ENCODE measurements around the gene CCDC93. TPM values are rescaled to one million over a fixed set of nuclear protein-coding genes. Genes with fewer than 3 reads are reported as not detected.

The CCDC93 gene
- total and polyA plus RNA-seq, 4 donors, result 9.6 to 45.6 (median 24.2) TPM

GRCh38 chr2:117967977-117968718, 45.7 kb downstream of the CCDC93 start:
- no peak for TF ChIP-seq CTCF (IDR thresholded peaks at IDR 0.05; ENCODE audit: control extremely low read depth, extremely low read depth)
- ATAC-seq (ENCODE audit: insufficient read depth, low FRiP score) (no peak), DNase-seq (peak in 2 of 3 donors; percentile 5 to 34)
- 80 to 82% methylated on average over 4 of the region's 4 CpGs for WGBS, 2 donors
- Histone ChIP-seq H3K9ac (ENCODE audit: insufficient read depth in 1 of 2, low read length in 2 of 2) (no peak overlapping the region), H3K27ac (ENCODE audit: low read depth in 1 of 2, low read length in 1 of 2) (no peak overlapping the region), H3K36me3 (ENCODE audit: control insufficient read depth in 4 of 4, insufficient read depth in 4 of 4, low read length in 4 of 4) (peaks cover 1 to 45% (median 16%) of the 10 kb centered on the region in 4 donors), H3K4me3 (no peak overlapping the region), H3K4me1 (ENCODE audit: control insufficient read depth in 5 of 5, insufficient read depth in 5 of 5, low read length in 5 of 5) (no peaks in the 10 kb centered on the region), H3K9me3 (ENCODE audit: control insufficient read depth in 4 of 4, insufficient read depth in 3 of 4, low read length in 3 of 4) (no peaks in the 10 kb centered on the region), H3K27me3 (ENCODE audit: control insufficient read depth in 3 of 3, insufficient read depth in 3 of 3, low read length in 2 of 3) (no peaks in the 10 kb centered on the region)

GRCh38 chr2:117963446-117963845, 50.4 kb downstream of the CCDC93 start:
- no peaks in the 10 kb centered on the region for H3K9me3 ChIP-seq (ENCODE audit: control insufficient read depth in 4 of 4, insufficient read depth in 3 of 4, low read length in 3 of 4)
- no peak overlapping the region for H3K27ac ChIP-seq (ENCODE audit: low read depth in 1 of 2, low read length in 1 of 2)
- no peak overlapping the region for H3K4me3 ChIP-seq
- no peak for DNase-seq
- no peak for TF ChIP-seq CTCF (IDR thresholded peaks at IDR 0.05; ENCODE audit: control extremely low read depth, extremely low read depth)
- H3K27me3 ChIP-seq (ENCODE audit: control insufficient read depth in 3 of 3, insufficient read depth in 3 of 3, low read length in 2 of 3), result no peaks in the 10 kb centered on the region
- H3K4me1 ChIP-seq (ENCODE audit: control insufficient read depth in 5 of 5, insufficient read depth in 5 of 5, low read length in 5 of 5), result peaks cover 0 to under 1% (median 0%) of the 10 kb centered on the region in 5 donors
- no peak for ATAC-seq (ENCODE audit: insufficient read depth, low FRiP score)
- WGBS, 2 donors, result 91 to 92% methylated on average over 1 of the region's 1 CpG
- peaks cover 4 to 33% (median 6%) of the 10 kb centered on the region in 4 donors for H3K36me3 ChIP-seq (ENCODE audit: control insufficient read depth in 4 of 4, insufficient read depth in 4 of 4, low read length in 4 of 4)
- H3K9ac ChIP-seq (ENCODE audit: insufficient read depth in 1 of 2, low read length in 2 of 2), result no peak overlapping the region

- no peak for TF ChIP-seq CTCF (IDR thresholded peaks at IDR 0.05; ENCODE audit: control extremely low read depth, extremely low read depth)
- no peak overlapping the region for H3K27ac ChIP-seq (ENCODE audit: low read depth in 1 of 2, low read length in 1 of 2)
- H3K27me3 ChIP-seq (ENCODE audit: control insufficient read depth in 3 of 3, insufficient read depth in 3 of 3, low read length in 2 of 3), result no peaks in the 10 kb centered on the region
- H3K9me3 ChIP-seq (ENCODE audit: control insufficient read depth in 4 of 4, insufficient read depth in 3 of 4, low read length in 3 of 4), result no peaks in the 10 kb centered on the region
- DNase-seq (no peak), ATAC-seq (ENCODE audit: insufficient read depth, low FRiP score) (no peak)
- WGBS, 2 donors, result 92 to 93% methylated on average over 3 of the region's 3 CpGs
- no peak overlapping the region for H3K4me3 ChIP-seq
- peaks cover 0 to 2% (median 0%) of the 10 kb centered on the region in 5 donors for H3K4me1 ChIP-seq (ENCODE audit: control insufficient read depth in 5 of 5, insufficient read depth in 5 of 5, low read length in 5 of 5)
- no peak overlapping the region for H3K9ac ChIP-seq (ENCODE audit: insufficient read depth in 1 of 2, low read length in 2 of 2)
- peaks cover 10 to 40% (median 17%) of the 10 kb centered on the region in 4 donors for H3K36me3 ChIP-seq (ENCODE audit: control insufficient read depth in 4 of 4, insufficient read depth in 4 of 4, low read length in 4 of 4)
Observed at GRCh38 chr2:117961201-117961600, 52.7 kb downstream of the CCDC93 start.
